ENCODE results near the gene NOL12.
"Not testable (repeated sequence)": the region's sequence is repeated elsewhere in the genome, so short reads cannot be mapped to it uniquely, and the experiment has no call there.

The NOL12 gene

DNA sequence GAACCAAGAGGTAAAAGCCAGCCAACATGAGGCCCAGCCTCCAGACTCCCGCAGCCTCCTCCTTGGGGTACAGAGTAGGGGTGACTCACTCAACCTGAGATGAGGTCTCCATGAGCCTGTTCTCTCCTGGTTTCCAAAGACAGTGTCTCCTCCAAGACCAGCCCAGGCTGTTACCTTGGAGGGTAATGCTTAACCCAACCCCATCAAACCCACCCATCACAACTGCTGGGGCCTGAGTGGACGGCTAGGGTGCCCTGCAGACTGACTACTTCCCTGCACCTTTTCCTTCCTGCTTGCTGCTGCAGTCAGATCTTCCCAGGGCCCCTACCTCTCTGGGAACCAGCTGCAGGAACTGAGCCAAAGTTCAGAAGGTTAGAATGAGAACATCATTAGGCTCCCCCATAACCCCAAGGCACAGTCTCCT lies 5.1 kb upstream of the NOL12 start:
- no peak for TF ChIP-seq CTCF (IDR thresholded peaks at IDR 0.05; ENCODE audit: control insufficient read depth, extremely low read depth, insufficient read depth)
- H3K4me3 ChIP-seq (ENCODE audit: low read depth, low read length), result no peak overlapping the region
- DNase-seq (ENCODE audit: low read depth), result no peak

DNA sequence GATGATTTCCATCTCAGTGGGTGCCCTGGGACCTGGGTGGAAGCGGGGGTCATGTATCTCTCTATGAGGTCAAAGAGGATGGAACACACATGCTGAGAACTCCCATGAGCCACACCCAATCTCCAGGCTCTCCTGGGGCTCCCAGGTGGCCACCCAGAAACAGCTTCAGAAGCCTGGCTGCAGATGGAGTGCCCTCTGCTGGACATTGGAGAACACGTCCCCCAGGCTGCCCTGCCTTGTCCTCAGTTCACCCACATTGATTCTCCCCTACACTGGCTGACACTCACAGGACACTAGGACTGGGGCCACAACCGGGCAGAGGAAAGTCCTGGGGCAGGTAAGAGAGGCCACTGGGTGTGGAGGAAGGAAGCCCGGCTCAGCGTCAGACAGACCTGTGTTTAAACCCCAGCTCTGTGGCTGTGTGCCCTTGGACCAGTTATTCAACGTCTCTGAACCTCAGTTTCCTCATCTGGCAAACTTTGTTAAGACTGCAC lies 4.5 kb upstream of the NOL12 start:
- no peak overlapping the region for H3K4me3 ChIP-seq (ENCODE audit: low read depth, low read length)
- DNase-seq (ENCODE audit: low read depth), result no peak
- TF ChIP-seq CTCF (IDR thresholded peaks at IDR 0.05; ENCODE audit: control insufficient read depth, extremely low read depth, insufficient read depth), result peak; percentile 78

GRCh38 chr22:37684803-37685615 lies 1.1 kb upstream of the NOL12 start:
- H3K4me3 ChIP-seq (ENCODE audit: low read depth, low read length), result no peak overlapping the region
- DNase-seq (ENCODE audit: low read depth), result no peak
- no peak for TF ChIP-seq CTCF (IDR thresholded peaks at IDR 0.05; ENCODE audit: control insufficient read depth, extremely low read depth, insufficient read depth)

DNA sequence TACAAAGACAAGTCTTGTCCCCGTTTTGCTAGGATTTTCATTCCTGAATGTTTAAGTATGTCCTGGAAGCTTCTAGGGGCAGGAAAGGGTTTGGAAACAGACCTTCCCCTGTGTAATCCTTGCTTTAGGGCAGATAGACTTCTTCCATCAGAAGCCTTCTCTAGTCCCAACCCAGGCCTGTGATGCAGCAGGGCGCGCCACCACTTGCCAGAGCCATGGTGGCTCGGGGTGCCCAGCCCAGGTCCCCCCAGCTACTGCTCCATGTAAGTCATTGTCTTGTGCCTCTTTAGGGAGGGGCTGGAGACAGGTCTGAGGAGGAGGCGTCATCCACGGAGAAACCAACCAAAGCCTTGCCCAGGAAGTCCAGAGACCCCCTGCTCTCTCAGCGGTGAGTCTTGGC lies 4.3 kb downstream of the NOL12 start:
- no peak for DNase-seq (ENCODE audit: low read depth)
- no peak for TF ChIP-seq CTCF (IDR thresholded peaks at IDR 0.05; ENCODE audit: control insufficient read depth, extremely low read depth, insufficient read depth)
- H3K4me3 ChIP-seq (ENCODE audit: low read depth, low read length), result no peak overlapping the region

GRCh38 chr22:37690901-37691504 lies 4.9 kb downstream of the NOL12 start:
- no peak for TF ChIP-seq CTCF (IDR thresholded peaks at IDR 0.05; ENCODE audit: control insufficient read depth, extremely low read depth, insufficient read depth)
- H3K4me3 ChIP-seq (ENCODE audit: low read depth, low read length), result no peak overlapping the region
- DNase-seq (ENCODE audit: low read depth), result no peak

DNA sequence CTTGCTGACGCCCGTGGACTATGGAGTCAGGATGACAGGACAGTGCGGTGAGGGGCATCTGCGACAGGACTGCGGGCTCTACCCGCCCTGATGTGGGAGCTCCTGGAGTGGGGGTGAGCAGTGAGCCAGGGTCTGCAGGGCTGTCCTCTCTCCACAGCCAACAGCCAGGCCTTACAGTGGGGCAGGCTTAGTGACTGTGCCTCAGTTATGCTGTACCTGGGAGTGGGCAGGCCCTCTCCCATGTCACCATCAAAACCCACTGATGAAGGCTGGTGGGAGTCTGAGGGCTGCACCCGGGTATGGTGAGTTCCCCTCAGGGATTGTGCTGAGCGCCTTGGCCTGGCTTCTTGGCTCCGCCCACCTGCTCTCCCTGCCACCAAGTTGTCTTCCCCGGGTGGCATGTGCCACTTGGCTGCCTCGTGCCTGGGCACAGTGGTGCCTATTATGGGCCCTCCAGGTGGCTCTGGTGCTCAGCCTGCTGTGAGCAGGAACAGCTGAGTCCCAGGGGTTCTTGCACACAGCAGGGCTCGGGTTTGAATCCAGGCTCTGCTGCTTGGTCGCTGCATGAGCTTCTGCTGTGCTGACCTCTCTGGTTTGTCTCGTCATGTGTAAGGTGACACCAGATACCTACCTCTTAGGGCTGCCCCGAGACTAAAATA lies 6.6 kb downstream of the NOL12 start:
- H3K4me3 ChIP-seq (ENCODE audit: low read depth, low read length), result no peak overlapping the region
- no peak for DNase-seq (ENCODE audit: low read depth)
- TF ChIP-seq CTCF (IDR thresholded peaks at IDR 0.05; ENCODE audit: control insufficient read depth, extremely low read depth, insufficient read depth), result no peak

- H3K4me3 ChIP-seq (ENCODE audit: low read depth, low read length); DNase-seq (ENCODE audit: low read depth): not testable (repeated sequence)
Measured at GRCh38 chr22:37694131-37694530, 8.0 kb downstream of the NOL12 start.

- not testable (repeated sequence) for DNase-seq (ENCODE audit: low read depth)
- H3K4me3 ChIP-seq (ENCODE audit: low read depth, low read length), result peak overlapping the region; percentile 45
Measured at GRCh38 chr22:37696260-37696656, 10.1 kb downstream of the NOL12 start.

All from LNCaP clone FGC (cell line).